DOHH2 (cell line): ENCODE data around the gene ARID4B.

Experiments used
- H3F3A ChIP-seq: fragments of 200-600 bp; sonication (generic), shearing (Covaris generic); 2 replicates; pipeline ENCODE4 v1.6.0; 2016; ENCODE audit warnings: antibody characterized with exemption, mild to moderate bottlenecking; ENCODE audit not compliant: control insufficient read depth, insufficient read depth
- H3K27ac ChIP-seq: fragments of 200-600 bp; sonication (generic); 2 replicates; pipeline ENCODE4 v1.5.1; 2014; ENCODE audit warnings: low read depth, mild to moderate bottlenecking, low read length, moderate library complexity
- H3K27me3 ChIP-seq: fragments of 200-600 bp; sonication (generic); 2 replicates; pipeline ENCODE4 v1.6.1; 2014; ENCODE audit warnings: mild to moderate bottlenecking, low read length, mixed read lengths; ENCODE audit not compliant: control insufficient read depth
- H3K36me3 ChIP-seq: fragments of 200-600 bp; sonication (generic); 2 replicates; pipeline ENCODE4 v1.6.1; 2014; ENCODE audit warnings: mild to moderate bottlenecking, low read length, moderate library complexity, mixed read lengths; ENCODE audit not compliant: control insufficient read depth
- H3K4me1 ChIP-seq: fragments of 200-600 bp; sonication (generic); 2 replicates; pipeline ENCODE4 v1.6.1; 2014; ENCODE audit warnings: mild to moderate bottlenecking, low read length, mixed read lengths; ENCODE audit not compliant: control insufficient read depth
- H3K4me2 ChIP-seq: fragments of 200-600 bp; sonication (generic); 2 replicates; pipeline ENCODE4 v1.6.0; 2014; ENCODE audit warnings: mild to moderate bottlenecking, low read length, moderate library complexity
- H3K4me3 ChIP-seq: fragments of 200-600 bp; sonication (generic); 2 replicates; pipeline ENCODE4 v1.5.1; 2014; ENCODE audit warnings: mild to moderate bottlenecking, low read length, mixed read lengths
- H3K79me2 ChIP-seq: fragments of 200-600 bp; sonication (generic); 2 replicates; pipeline ENCODE4 v1.6.1; 2014; ENCODE audit warnings: mild to moderate bottlenecking, low read length, mixed read lengths; ENCODE audit not compliant: control insufficient read depth
- H3K9me2 ChIP-seq: fragments of 200-600 bp; sonication (generic); replicated peaks from 2 replicates; pipeline ENCODE4 v1.6.1; 2014; ENCODE audit warnings: mild to moderate bottlenecking, low read length, mixed read lengths; ENCODE audit not compliant: control insufficient read depth
- H3K9me3 ChIP-seq: fragments of 200-600 bp; sonication (generic); 2 replicates; pipeline ENCODE4 v1.6.1; 2014; ENCODE audit warnings: antibody characterized with exemption, low read length, mixed read lengths; ENCODE audit not compliant: control insufficient read depth, insufficient read depth
- H4K20me1 ChIP-seq: fragments of 200-600 bp; sonication (generic); 2 replicates; pipeline ENCODE4 v1.6.0; 2014; ENCODE audit warnings: low read depth, mild to moderate bottlenecking, antibody characterized with exemption, low read length, moderate library complexity; ENCODE audit not compliant: control insufficient read depth, insufficient read depth
- CTCF ChIP-seq: fragments of 200-600 bp; sonication (generic); IDR thresholded peaks from one replicate; pipeline ENCODE4 v1.5.1; 2014; ENCODE audit warnings: antibody characterized with exemption, mild to moderate bottlenecking, low read depth, low read length; ENCODE audit not compliant: poor library complexity, severe bottlenecking
- EZH2phosphoT487 ChIP-seq: fragments of 200-600 bp; sonication (generic); IDR thresholded peaks from 2 replicates; pipeline ENCODE4 v1.6.1; 2017; ENCODE audit warnings: borderline replicate concordance, mild to moderate bottlenecking, antibody characterized with exemption, low read length, moderate library complexity, mixed read lengths

The ARID4B gene

GRCh38 chr1:235299169-235299858, 28.7 kb downstream of the ARID4B start:
- peaks cover 8% of the 10 kb centered on the region for H4K20me1 ChIP-seq
- TF ChIP-seq CTCF (no peak), EZH2phosphoT487 (no peak)
- H3K4me3 ChIP-seq, result no peak overlapping the region
- no peak overlapping the region for H3K27ac ChIP-seq
- peaks cover 4% of the 10 kb centered on the region; the same call in 1 of the 2 replicates for H3F3A ChIP-seq
- peaks cover 97% of the 10 kb centered on the region for H3K79me2 ChIP-seq
- no peaks in the 10 kb centered on the region for H3K27me3 ChIP-seq
- H3K9me3 ChIP-seq, result no peaks in the 10 kb centered on the region
- H3K4me2 ChIP-seq, result no peak overlapping the region
- H3K36me3 ChIP-seq, result no peaks in the 10 kb centered on the region
- no peaks in the 10 kb centered on the region for H3K9me2 ChIP-seq
- H3K4me1 ChIP-seq, result peaks cover 25% of the 10 kb centered on the region

GRCh38 chr1:235298758-235299157, 29.2 kb downstream of the ARID4B start:
- Histone ChIP-seq H3K4me2 (no peak overlapping the region), H3F3A (peaks cover 4% of the 10 kb centered on the region; the same call in 1 of the 2 replicates), H3K4me1 (peaks cover 25% of the 10 kb centered on the region), H3K79me2 (peaks cover 97% of the 10 kb centered on the region), H3K27ac (no peak overlapping the region), H3K36me3 (no peaks in the 10 kb centered on the region), H3K27me3 (no peaks in the 10 kb centered on the region), H3K4me3 (no peak overlapping the region), H4K20me1 (peaks cover 8% of the 10 kb centered on the region; the same call in 1 of the 2 replicates), H3K9me3 (no peaks in the 10 kb centered on the region), H3K9me2 (no peaks in the 10 kb centered on the region)
- no peak for TF ChIP-seq EZH2phosphoT487
- TF ChIP-seq CTCF, result no peak

GRCh38 chr1:235297579-235297978, 30.4 kb downstream of the ARID4B start:
- no peak overlapping the region for H3K27ac ChIP-seq
- no peaks in the 10 kb centered on the region for H3K27me3 ChIP-seq
- H3K4me3 ChIP-seq, result no peak overlapping the region
- H4K20me1 ChIP-seq, result peaks cover 16% of the 10 kb centered on the region; the same call in 1 of the 2 replicates
- H3K4me1 ChIP-seq, result peaks cover 23% of the 10 kb centered on the region
- H3K9me3 ChIP-seq, result no peaks in the 10 kb centered on the region
- TF ChIP-seq EZH2phosphoT487 (no peak), CTCF (no peak)
- peaks cover 97% of the 10 kb centered on the region for H3K79me2 ChIP-seq
- no peaks in the 10 kb centered on the region for H3K9me2 ChIP-seq
- H3K4me2 ChIP-seq, result no peak overlapping the region
- H3K36me3 ChIP-seq, result no peaks in the 10 kb centered on the region
- H3F3A ChIP-seq, result peaks cover 11% of the 10 kb centered on the region; the same call in 1 of the 2 replicates
